CD4-positive, CD25-positive, alpha-beta regulatory T cell (primary cell): ENCODE results near the gene IFNE. TPM values are rescaled to one million over a fixed set of nuclear protein-coding genes. Genes with fewer than 3 reads are reported as not detected.

Experiments used
- ATAC-seq, 2 donors: fragments of 150-1000 bp; cut with Tn5 transposase; one replicate each; pipeline ENCODE4 v1.10.0; 2021; ENCODE audit warnings: low read depth in 2 of 2, moderate number of reproducible peaks in 2 of 2, moderate library complexity in 1 of 2
- DNase-seq, 3 donors: peaks; one replicate each; pipeline versions ENCODE4 v3.0.0 to v3.0.0-alpha.2; 2012 to 2022; ENCODE audit warnings: mixed read lengths in 1 of 3
- H3K27ac ChIP-seq: one replicate; pipeline ENCODE4 v1.7.0; 2013; ENCODE audit warnings: mild to moderate bottlenecking, low read length; ENCODE audit not compliant: insufficient read depth, poor library complexity, severe bottlenecking
- H3K27me3 ChIP-seq: one replicate; pipeline ENCODE4 v1.7.0; 2013; ENCODE audit warnings: low read length; ENCODE audit not compliant: control insufficient read depth, insufficient read depth
- H3K36me3 ChIP-seq: one replicate; pipeline ENCODE4 v1.7.0; 2013; ENCODE audit warnings: mild to moderate bottlenecking, low read length, moderate library complexity; ENCODE audit not compliant: control insufficient read depth, insufficient read depth
- H3K4me1 ChIP-seq: 2 replicates; pipeline ENCODE4 v1.7.0; 2013; ENCODE audit warnings: mild to moderate bottlenecking, low read length; ENCODE audit not compliant: insufficient read depth, control insufficient read depth, poor library complexity, severe bottlenecking
- H3K4me3 ChIP-seq: one replicate; pipeline ENCODE4 v1.7.0; 2013; ENCODE audit warnings: low read depth, mild to moderate bottlenecking, low read length, moderate library complexity
- H3K9me3 ChIP-seq, 2 experiments: 1 replicate in 1 of 2; 2 replicates in 1 of 2; pipeline ENCODE4 v1.7.0; 2013; ENCODE audit warnings: low read length in 2 of 2, mild to moderate bottlenecking in 1 of 2, moderate library complexity in 1 of 2; ENCODE audit not compliant: control insufficient read depth in 2 of 2
- H3K27ac Mint-ChIP-seq, 3 donors: one replicate each; pipeline ENCODE4 v1.8.0; 2020 to 2022; ENCODE audit warnings: mild to moderate bottlenecking in 3 of 3, mixed read lengths in 3 of 3, moderate library complexity in 2 of 3
- H3K27me3 Mint-ChIP-seq: one replicate; pipeline ENCODE4 v1.8.0; 2022; ENCODE audit warnings: mild to moderate bottlenecking, mixed read lengths
- H3K36me3 Mint-ChIP-seq: one replicate; pipeline ENCODE4 v1.8.0; 2020; ENCODE audit warnings: mixed read lengths
- H3K4me1 Mint-ChIP-seq, 4 donors: one replicate each; pipeline ENCODE4 v1.8.0; 2020 to 2022; ENCODE audit warnings: mixed read lengths in 4 of 4, mild to moderate bottlenecking in 1 of 4
- H3K4me3 Mint-ChIP-seq, 4 donors: one replicate each; pipeline ENCODE4 v1.8.0; 2020 to 2022; ENCODE audit warnings: mild to moderate bottlenecking in 4 of 4, mixed read lengths in 4 of 4, moderate library complexity in 3 of 4
- H3K9me3 Mint-ChIP-seq, 7 donors: one replicate each; pipeline ENCODE4 v1.8.0; 2020 to 2022; ENCODE audit warnings: mixed read lengths in 7 of 7, mild to moderate bottlenecking in 3 of 7, moderate library complexity in 2 of 7
- polyA plus RNA-seq, 4 donors: library from polyadenylated mRNA; unstranded; fragments of 300-500 nt; fragmentation: Illumina TruSeq; gene quantifications; one replicate each; pipeline ENCODE4 v1.2.3, GENCODE V29; 2021
- total RNA-seq: library from RNA; stranded (reverse); gene quantifications from one replicate; pipeline ENCODE4 v1.2.3, GENCODE V29; 2022

The IFNE gene
- total and polyA plus RNA-seq, 5 donors from 2014 or later: not detected

DNA sequence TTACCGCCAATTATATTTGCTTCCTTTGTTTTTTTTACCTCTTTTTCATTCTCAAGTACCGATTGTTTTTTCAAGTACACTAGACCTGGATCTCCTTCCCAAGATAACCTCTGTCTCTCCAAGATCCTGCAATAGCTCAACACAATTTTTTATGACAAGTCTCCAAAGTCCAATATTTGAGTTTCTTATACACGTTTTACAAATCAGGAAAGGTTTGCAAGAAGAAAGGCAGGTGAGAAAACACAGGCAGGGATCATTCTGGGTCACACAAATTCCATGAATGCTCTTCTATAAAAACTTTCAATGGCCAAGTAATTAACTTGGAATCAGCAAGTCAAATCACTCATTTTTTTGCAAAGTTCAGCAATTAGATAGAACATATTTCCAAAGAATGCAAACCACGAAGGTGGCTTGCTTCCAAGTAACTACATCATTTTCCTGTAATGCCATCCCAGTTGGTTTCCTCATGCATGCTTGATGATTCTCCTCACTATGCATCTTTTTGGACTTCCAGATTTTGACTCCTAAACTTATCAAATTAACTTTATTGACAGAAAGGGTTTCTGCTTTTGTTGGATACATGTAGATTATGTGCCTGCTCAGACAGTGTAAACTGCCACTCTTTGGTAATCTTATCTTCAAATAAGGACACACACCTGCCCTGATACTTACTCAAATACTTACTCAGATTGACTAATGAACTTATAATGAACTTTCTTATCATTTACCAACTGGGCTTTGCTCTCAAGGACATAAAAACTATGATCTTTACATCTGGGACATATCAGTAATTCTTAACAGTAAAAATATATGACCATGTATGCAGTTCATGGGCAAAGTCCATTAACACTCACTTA lies 24.7 kb upstream of the IFNE start:
- peaks cover 8% of the 10 kb centered on the region for H3K27me3 ChIP-seq
- no peak overlapping the region for H3K27ac ChIP-seq
- peaks cover 0 to 6% (median 4%) of the 10 kb centered on the region in 4 donors for H3K4me1 Mint-ChIP-seq
- H3K9me3 ChIP-seq: no peaks in the 10 kb centered on the region
- H3K27ac Mint-ChIP-seq: no peak overlapping the region
- no peak for DNase-seq
- no peaks in the 10 kb centered on the region for H3K36me3 ChIP-seq
- no peaks in the 10 kb centered on the region for H3K36me3 Mint-ChIP-seq
- no peak overlapping the region for H3K4me3 ChIP-seq
- ATAC-seq: no peak
- H3K9me3 Mint-ChIP-seq: no peaks in the 10 kb centered on the region
- peak overlapping the region in 1 of 4 donors; percentile 18 for H3K4me3 Mint-ChIP-seq
- H3K4me1 ChIP-seq: peaks cover 3% of the 10 kb centered on the region
- H3K27me3 Mint-ChIP-seq: no peaks in the 10 kb centered on the region

DNA sequence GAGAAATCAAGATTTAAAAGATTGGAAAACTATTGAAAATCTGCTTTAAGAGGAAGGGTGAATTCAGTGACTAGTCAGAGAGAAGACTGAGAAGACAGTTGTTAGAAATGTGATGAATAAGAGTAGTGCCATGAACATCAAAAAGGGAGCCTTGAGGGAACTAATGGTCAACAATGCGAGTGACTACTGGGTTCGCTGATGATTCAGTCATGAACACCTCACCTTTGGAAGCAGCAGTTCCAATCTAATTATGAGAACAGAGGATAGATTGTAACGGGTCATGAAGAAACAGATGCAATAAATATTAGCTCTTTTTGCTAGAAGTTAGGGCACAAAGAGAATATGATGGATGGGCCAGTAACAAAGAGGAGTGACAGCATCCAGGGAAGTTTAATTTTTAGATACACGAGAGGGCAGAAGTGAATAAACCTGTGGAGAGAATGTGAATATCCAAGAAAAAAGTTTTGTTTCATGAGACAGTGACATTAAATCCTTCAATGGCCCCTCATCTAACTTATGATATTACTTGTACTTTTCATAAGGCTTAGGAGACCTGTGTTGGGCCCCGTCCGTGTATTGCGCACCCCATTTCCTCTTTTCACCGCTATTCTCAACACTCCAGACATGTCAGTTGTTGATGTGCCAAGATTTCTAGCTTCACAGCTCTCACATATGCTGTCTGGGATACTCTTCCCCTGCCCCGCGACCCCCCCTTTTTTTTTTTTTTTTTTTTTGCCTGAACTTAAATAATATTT lies 23.5 kb upstream of the IFNE start:
- no peaks in the 10 kb centered on the region for H3K9me3 Mint-ChIP-seq
- no peak overlapping the region for H3K4me3 ChIP-seq
- H3K36me3 Mint-ChIP-seq: no peaks in the 10 kb centered on the region
- peaks cover 3% of the 10 kb centered on the region for H3K4me1 ChIP-seq
- no peaks in the 10 kb centered on the region for H3K27me3 Mint-ChIP-seq
- H3K27ac ChIP-seq: no peak overlapping the region
- ATAC-seq (no peak), DNase-seq (no peak)
- H3K27me3 ChIP-seq: peaks cover 8% of the 10 kb centered on the region
- no peak overlapping the region for H3K27ac Mint-ChIP-seq
- H3K4me1 Mint-ChIP-seq: peaks cover 0 to 6% (median 4%) of the 10 kb centered on the region in 4 donors
- no peaks in the 10 kb centered on the region for H3K9me3 ChIP-seq
- H3K36me3 ChIP-seq: no peaks in the 10 kb centered on the region
- no peak overlapping the region for H3K4me3 Mint-ChIP-seq

DNA sequence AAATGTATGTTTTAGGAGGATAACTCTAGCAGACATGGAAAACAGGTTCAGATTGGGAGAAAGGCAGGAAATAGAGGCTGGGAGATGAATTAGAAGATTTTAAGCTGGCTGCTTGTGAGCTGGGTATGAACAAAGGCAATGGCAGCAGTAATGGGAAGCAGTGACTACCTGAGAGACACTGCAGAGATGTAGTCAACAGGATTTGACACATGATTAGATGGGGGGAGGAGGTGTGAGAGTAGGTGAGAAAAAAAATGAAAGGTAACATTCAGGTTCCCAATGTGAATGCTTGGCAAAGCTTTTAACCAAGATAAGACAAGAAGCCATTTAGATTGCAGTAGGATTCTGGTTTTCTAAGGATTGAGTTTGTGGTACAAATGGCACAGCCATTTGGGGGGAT lies 22.8 kb upstream of the IFNE start:
- no peak overlapping the region for H3K27ac Mint-ChIP-seq
- DNase-seq (no peak), ATAC-seq (no peak)
- Histone ChIP-seq H3K9me3 (no peaks in the 10 kb centered on the region), H3K4me1 (peaks cover 3% of the 10 kb centered on the region), H3K27ac (no peak overlapping the region), H3K4me3 (no peak overlapping the region), H3K27me3 (peaks cover 8% of the 10 kb centered on the region), H3K36me3 (no peaks in the 10 kb centered on the region)
- H3K36me3 Mint-ChIP-seq: no peaks in the 10 kb centered on the region
- H3K4me3 Mint-ChIP-seq: no peak overlapping the region
- no peaks in the 10 kb centered on the region for H3K27me3 Mint-ChIP-seq
- peaks cover 0 to 6% (median 4%) of the 10 kb centered on the region in 4 donors for H3K4me1 Mint-ChIP-seq
- H3K9me3 Mint-ChIP-seq: no peaks in the 10 kb centered on the region

DNA sequence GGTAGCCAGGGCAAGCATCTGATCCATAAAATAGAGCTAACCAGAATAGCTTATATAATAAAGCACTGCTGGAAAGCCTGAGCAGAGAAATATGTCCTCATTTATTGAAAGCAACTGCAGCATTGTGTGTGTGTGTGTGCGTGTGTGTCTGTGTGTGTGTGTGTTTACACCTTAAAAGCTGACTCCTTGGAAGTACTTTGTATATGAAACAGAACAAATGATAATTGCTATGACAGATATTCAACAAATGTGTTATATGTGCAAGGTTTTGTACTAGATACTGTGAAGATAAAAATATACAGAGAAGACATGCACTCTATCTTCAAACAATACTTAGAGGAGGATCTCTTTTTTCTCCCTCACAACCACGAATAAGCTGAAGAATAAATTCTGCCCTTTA lies 22.0 kb upstream of the IFNE start:
- Mint-ChIP-seq H3K27me3 (no peaks in the 10 kb centered on the region), H3K9me3 (no peaks in the 10 kb centered on the region), H3K4me3 (no peak overlapping the region), H3K27ac (no peak overlapping the region), H3K4me1 (peaks cover 0 to 6% (median 4%) of the 10 kb centered on the region in 4 donors), H3K36me3 (no peaks in the 10 kb centered on the region)
- DNase-seq (no peak), ATAC-seq (no peak)
- H3K27me3 ChIP-seq: peaks cover 8% of the 10 kb centered on the region
- no peaks in the 10 kb centered on the region for H3K9me3 ChIP-seq
- H3K27ac ChIP-seq: no peak overlapping the region
- no peak overlapping the region for H3K4me3 ChIP-seq
- no peaks in the 10 kb centered on the region for H3K36me3 ChIP-seq
- peaks cover 3% of the 10 kb centered on the region for H3K4me1 ChIP-seq

DNA sequence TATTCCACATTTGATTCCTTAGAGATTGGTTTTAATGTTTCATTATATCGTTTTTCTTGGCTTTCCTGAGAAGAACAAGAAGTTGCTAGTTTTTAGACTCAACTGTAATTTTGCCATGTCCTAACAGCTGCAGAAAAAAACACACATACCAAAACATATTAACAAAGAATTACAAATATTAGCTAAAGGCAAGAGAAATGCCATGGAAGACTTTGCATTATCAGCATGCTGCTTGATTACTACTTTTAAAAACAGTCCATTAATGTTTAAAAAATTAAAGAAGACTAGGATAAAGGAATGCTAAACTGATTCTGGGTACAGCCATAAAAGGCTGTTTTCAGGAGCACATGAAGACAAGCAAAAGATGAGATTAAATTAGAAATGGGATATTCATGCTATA lies 20.5 kb upstream of the IFNE start:
- Histone ChIP-seq H3K4me1 (peaks cover 3% of the 10 kb centered on the region), H3K9me3 (no peaks in the 10 kb centered on the region), H3K27ac (no peak overlapping the region), H3K27me3 (peaks cover 8% of the 10 kb centered on the region), H3K4me3 (no peak overlapping the region), H3K36me3 (no peaks in the 10 kb centered on the region)
- H3K9me3 Mint-ChIP-seq: peaks cover 0 to 2% (median 0%) of the 10 kb centered on the region in 7 donors
- DNase-seq (no peak), ATAC-seq (no peak)
- peaks cover 0 to 6% (median 4%) of the 10 kb centered on the region in 4 donors for H3K4me1 Mint-ChIP-seq
- H3K4me3 Mint-ChIP-seq: no peak overlapping the region
- no peaks in the 10 kb centered on the region for H3K27me3 Mint-ChIP-seq
- H3K27ac Mint-ChIP-seq: no peak overlapping the region
- H3K36me3 Mint-ChIP-seq: no peaks in the 10 kb centered on the region

DNA sequence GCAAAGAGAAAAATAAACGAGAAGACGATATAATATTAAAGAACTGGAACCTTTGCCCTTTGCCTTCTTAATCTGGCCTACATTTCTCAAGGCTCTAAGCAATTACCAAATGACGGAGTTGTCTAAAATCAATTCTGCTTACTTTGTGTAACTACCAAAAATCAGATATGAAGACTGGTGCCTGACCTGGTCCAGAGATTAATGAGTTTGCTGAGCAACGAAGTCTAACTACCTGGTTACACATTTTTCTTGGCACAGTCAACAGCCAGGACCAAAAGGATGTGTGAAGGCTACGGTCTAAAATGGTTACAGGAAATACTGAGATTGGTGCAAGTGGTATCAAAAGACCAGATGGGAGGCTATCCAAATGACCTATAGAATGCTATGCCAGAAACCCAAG lies 17.8 kb upstream of the IFNE start:
- Mint-ChIP-seq H3K36me3 (no peaks in the 10 kb centered on the region), H3K9me3 (peaks cover 0 to 4% (median 0%) of the 10 kb centered on the region in 7 donors), H3K4me1 (no peaks in the 10 kb centered on the region), H3K4me3 (no peak overlapping the region), H3K27me3 (no peaks in the 10 kb centered on the region), H3K27ac (no peak overlapping the region)
- Histone ChIP-seq H3K27me3 (peaks cover 4% of the 10 kb centered on the region), H3K4me3 (no peak overlapping the region), H3K27ac (no peak overlapping the region), H3K4me1 (no peaks in the 10 kb centered on the region), H3K36me3 (no peaks in the 10 kb centered on the region), H3K9me3 (no peaks in the 10 kb centered on the region)
- no peak for DNase-seq
- ATAC-seq: no peak

DNA sequence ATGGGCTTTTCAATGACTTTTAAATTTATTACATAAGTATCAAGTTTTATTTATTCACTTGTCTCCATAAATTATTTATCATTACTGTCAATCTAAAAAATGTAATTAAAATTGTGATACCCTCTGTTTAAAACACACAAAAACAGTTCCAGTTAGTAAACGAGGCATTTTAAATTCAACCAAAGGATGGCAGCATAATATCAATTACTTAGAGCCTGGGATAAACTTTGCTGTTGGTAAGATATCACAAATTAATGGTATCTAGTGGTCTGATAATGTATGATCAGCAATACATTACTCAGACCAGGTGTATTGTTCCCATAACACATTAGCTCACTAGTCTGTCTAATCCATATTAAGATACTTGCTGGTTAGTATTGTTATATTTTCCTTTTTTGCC lies 9.6 kb upstream of the IFNE start:
- H3K4me3 ChIP-seq: no peak overlapping the region
- Mint-ChIP-seq H3K36me3 (no peaks in the 10 kb centered on the region), H3K27ac (no peak overlapping the region), H3K9me3 (peaks cover 0 to 5% (median 0%) of the 10 kb centered on the region in 7 donors), H3K4me3 (no peak overlapping the region), H3K27me3 (no peaks in the 10 kb centered on the region), H3K4me1 (no peaks in the 10 kb centered on the region)
- no peaks in the 10 kb centered on the region for H3K36me3 ChIP-seq
- no peaks in the 10 kb centered on the region for H3K4me1 ChIP-seq
- ATAC-seq: no peak
- DNase-seq: no peak
- H3K27ac ChIP-seq: no peak overlapping the region
- no peaks in the 10 kb centered on the region for H3K27me3 ChIP-seq
- H3K9me3 ChIP-seq: no peaks in the 10 kb centered on the region
